NCI-H2081 (cell line): ENCODE measurements around the gene SLCO2B1.

Experiments used
- DNase-seq, 2 experiments: peaks; one replicate each; lab custom pipeline; 2025; lab: John Stamatoyannopoulos, UW

Gene SLCO2B1

GRCh38 chr11:75145196-75145971 is 5.5 kb upstream of the SLCO2B1 start:
- no peak for DNase-seq

- DNase-seq, result no peak
These were observed 4.9 kb upstream of the SLCO2B1 start for GRCh38 chr11:75145972-75146519.

GRCh38 chr11:75146711-75147110 is 4.2 kb upstream of the SLCO2B1 start:
- DNase-seq, result no peak

- no peak for DNase-seq
These were observed 3.6 kb upstream of the SLCO2B1 start for GRCh38 chr11:75147191-75147874.

GRCh38 chr11:75147875-75148263 is 3.0 kb upstream of the SLCO2B1 start:
- DNase-seq, result no peak

- no peak for DNase-seq
These were observed 2.4 kb upstream of the SLCO2B1 start for GRCh38 chr11:75148436-75148983.

GRCh38 chr11:75149766-75150465 is 991 bp upstream of the SLCO2B1 start:
- no peak for DNase-seq

GRCh38 chr11:75151346-75152047 is 590 bp downstream of the SLCO2B1 start:
- no peak for DNase-seq

- DNase-seq, result no peak
These were observed 1.2 kb downstream of the SLCO2B1 start for GRCh38 chr11:75152090-75152489.

- DNase-seq, result no peak
These were observed 1.9 kb downstream of the SLCO2B1 start for GRCh38 chr11:75152651-75153427.

GRCh38 chr11:75154646-75155569 is 4.0 kb downstream of the SLCO2B1 start:
- DNase-seq, result no peak

GRCh38 chr11:75155570-75156422 is 4.9 kb downstream of the SLCO2B1 start:
- DNase-seq, result no peak

GRCh38 chr11:75158241-75158640 is 7.3 kb downstream of the SLCO2B1 start:
- DNase-seq, result no peak

- DNase-seq, result no peak
These were observed 7.8 kb downstream of the SLCO2B1 start for GRCh38 chr11:75158696-75159150.

- no peak for DNase-seq
These were observed 8.4 kb downstream of the SLCO2B1 start for GRCh38 chr11:75159151-75159953.

- DNase-seq, result no peak
These were observed 9.4 kb downstream of the SLCO2B1 start for GRCh38 chr11:75160220-75160757.

GRCh38 chr11:75160880-75161279 is 10.0 kb downstream of the SLCO2B1 start:
- no peak for DNase-seq
